GM18909 (cell line): ENCODE data around the gene PCNX1.
"Not testable (repeated sequence)": the region's sequence is repeated elsewhere in the genome, so short reads cannot be mapped to it uniquely, and the experiment has no call there.

Source experiments
- ATAC-seq: cut with Tn5 transposase; IDR thresholded peaks from one replicate; pipeline ENCODE4 v1.9.1; 2021; ENCODE audit warnings: mild to moderate bottlenecking; ENCODE audit not compliant: unreplicated experiment, poor library complexity

The PCNX1 gene

GRCh38 chr14:71061458-71061857 lies 154.2 kb downstream of the PCNX1 start:
- ATAC-seq = no peak

- no peak for ATAC-seq
Observed at GRCh38 chr14:71062581-71063303, 155.5 kb downstream of the PCNX1 start.

- no peak for ATAC-seq
Observed at GRCh38 chr14:71063351-71063750, 156.1 kb downstream of the PCNX1 start.

- ATAC-seq = not testable (repeated sequence)
Observed at GRCh38 chr14:71064747-71065146, 157.5 kb downstream of the PCNX1 start.

- no peak for ATAC-seq
Observed at GRCh38 chr14:71070169-71070568, 162.9 kb downstream of the PCNX1 start.

GRCh38 chr14:71071042-71071441 lies 163.8 kb downstream of the PCNX1 start:
- no peak for ATAC-seq

- no peak for ATAC-seq
Observed at GRCh38 chr14:71076462-71077092, 169.3 kb downstream of the PCNX1 start.

- ATAC-seq = no peak
Observed at GRCh38 chr14:71078500-71078899, 171.2 kb downstream of the PCNX1 start.

- no peak for ATAC-seq
Observed at GRCh38 chr14:71086567-71086966, 179.3 kb downstream of the PCNX1 start.

- ATAC-seq = no peak
Observed at GRCh38 chr14:71089971-71090370, 182.7 kb downstream of the PCNX1 start.

GRCh38 chr14:71094722-71095121 lies 187.5 kb downstream of the PCNX1 start:
- no peak for ATAC-seq

- ATAC-seq = no peak
Observed at GRCh38 chr14:71096947-71097346, 189.7 kb downstream of the PCNX1 start.

GRCh38 chr14:71103662-71104484 lies 196.6 kb downstream of the PCNX1 start:
- ATAC-seq = no peak

GRCh38 chr14:71105177-71105576 lies 197.9 kb downstream of the PCNX1 start:
- ATAC-seq = no peak

GRCh38 chr14:71107921-71108320 lies 200.7 kb downstream of the PCNX1 start:
- no peak for ATAC-seq

GRCh38 chr14:71108398-71109119 lies 201.3 kb downstream of the PCNX1 start:
- no peak for ATAC-seq

GRCh38 chr14:71113376-71113775 lies 206.1 kb downstream of the PCNX1 start:
- ATAC-seq = no peak

GRCh38 chr14:71114565-71114964 lies 207.3 kb downstream of the PCNX1 start:
- ATAC-seq = no peak

- no peak for ATAC-seq
Observed at GRCh38 chr14:71115306-71115705, 208.0 kb downstream of the PCNX1 start.

GRCh38 chr14:71115821-71116567 lies 208.7 kb downstream of the PCNX1 start:
- no peak for ATAC-seq
